Liver (tissue), 9 donors: ENCODE data around the gene EXOC6. TPM values are rescaled to one million over a fixed set of nuclear protein-coding genes. Genes with fewer than 3 reads are reported as not detected.

Experiments used
- DNase-seq: peaks from one replicate; pipeline ENCODE4 v3.0.0-alpha.2; 2017; ENCODE audit warnings: low spot score
- H3K27ac ChIP-seq, 2 donors: one replicate each; pipeline ENCODE4 v1.7.0; 2013; ENCODE audit warnings: inconsistent platforms in 2 of 2, low read length in 2 of 2, control low read depth in 1 of 2, low read depth in 1 of 2, mild to moderate bottlenecking in 1 of 2
- H3K27me3 ChIP-seq, 4 donors: one replicate each; pipeline versions ENCODE4 v1.6.1 to v1.7.0; 2013; ENCODE audit warnings: low read length in 3 of 4, inconsistent platforms in 1 of 4, mild to moderate bottlenecking in 1 of 4, moderate library complexity in 1 of 4; ENCODE audit not compliant: control insufficient read depth in 4 of 4, insufficient read depth in 4 of 4
- H3K36me3 ChIP-seq, 4 donors: one replicate each; pipeline versions ENCODE4 v1.6.1 to v1.7.0; 2013; ENCODE audit warnings: low read length in 3 of 4, mild to moderate bottlenecking in 3 of 4, low read depth in 1 of 4, moderate library complexity in 1 of 4; ENCODE audit not compliant: control insufficient read depth in 4 of 4, insufficient read depth in 3 of 4
- H3K4me1 ChIP-seq, 4 donors: one replicate each; pipeline versions ENCODE4 v1.6.1 to v1.7.0; 2013; ENCODE audit warnings: low read length in 3 of 4, mild to moderate bottlenecking in 3 of 4, moderate library complexity in 1 of 4; ENCODE audit not compliant: control insufficient read depth in 4 of 4, insufficient read depth in 4 of 4
- H3K4me3 ChIP-seq, 3 donors: one replicate each; pipeline versions ENCODE4 v1.6.1 to v1.7.0; 2013; ENCODE audit warnings: low read length in 3 of 3, control low read depth in 1 of 3, low read depth in 1 of 3, mild to moderate bottlenecking in 1 of 3
- H3K9ac ChIP-seq, 2 donors: one replicate each; pipeline ENCODE4 v1.7.0; 2013; ENCODE audit warnings: low read length in 2 of 2, mild to moderate bottlenecking in 2 of 2, moderate library complexity in 2 of 2, control low read depth in 1 of 2, low read depth in 1 of 2
- H3K9me3 ChIP-seq, 4 donors: one replicate each; pipeline versions ENCODE4 v1.6.1 to v1.7.0; 2013; ENCODE audit warnings: low read length in 3 of 4; ENCODE audit not compliant: control insufficient read depth in 4 of 4
- ATF3 ChIP-seq: IDR thresholded peaks from 2 replicates; pipeline ENCODE4 v1.6.1; 2016; ENCODE audit warnings: antibody characterized with exemption
- CTCF ChIP-seq: fragments of 150-350 bp; IDR thresholded peaks from 2 replicates; pipeline ENCODE4 v1.5.1; 2017; ENCODE audit warnings: improper control_type of control experiment, low read depth, low read length; ENCODE audit not compliant: missing input control
- EGR1 ChIP-seq, 2 donors: IDR thresholded peaks; 2 replicates each; pipeline ENCODE4 v1.6.1; 2016 to 2018; ENCODE audit warnings: antibody characterized with exemption in 2 of 2, low read depth in 2 of 2
- FOXA1 ChIP-seq: IDR thresholded peaks from 2 replicates; pipeline ENCODE4 v1.6.1; 2016; ENCODE audit warnings: antibody characterized with exemption
- FOXA2 ChIP-seq: IDR thresholded peaks from 2 replicates; pipeline ENCODE4 v1.6.1; 2016; ENCODE audit warnings: antibody characterized with exemption
- GABPA ChIP-seq, 2 donors: IDR thresholded peaks in 1 of 2; conservative IDR thresholded peaks in 1 of 2; 2 replicates each; pipeline ENCODE4 v1.6.1; 2016; ENCODE audit warnings: antibody characterized with exemption in 2 of 2, mild to moderate bottlenecking in 1 of 2, moderate library complexity in 1 of 2
- HNF4A ChIP-seq, 2 donors: conservative IDR thresholded peaks; 2 replicates each; pipeline ENCODE4 v1.6.1; 2016; ENCODE audit warnings: antibody characterized with exemption in 2 of 2, mild to moderate bottlenecking in 2 of 2
- HNF4G ChIP-seq: IDR thresholded peaks from 2 replicates; pipeline ENCODE4 v1.6.1; 2016; ENCODE audit warnings: antibody characterized with exemption
- JUND ChIP-seq, 2 donors: IDR thresholded peaks; 2 replicates each; pipeline ENCODE4 v1.6.1; 2016; ENCODE audit warnings: antibody characterized with exemption in 2 of 2
- MAX ChIP-seq: IDR thresholded peaks from 2 replicates; pipeline ENCODE4 v1.6.1; 2016; ENCODE audit warnings: antibody characterized with exemption
- NR2F2 ChIP-seq: IDR thresholded peaks from 2 replicates; pipeline ENCODE4 v1.6.1; 2016; ENCODE audit warnings: antibody characterized with exemption
- RAD21 ChIP-seq, 2 donors: IDR thresholded peaks; 2 replicates each; pipeline ENCODE4 v1.6.1; 2016; ENCODE audit warnings: antibody characterized with exemption in 2 of 2, mild to moderate bottlenecking in 2 of 2
- RXRA ChIP-seq, 2 donors: IDR thresholded peaks; 2 replicates each; pipeline ENCODE4 v1.6.1; 2017 to 2018; ENCODE audit warnings: antibody characterized with exemption in 2 of 2, mild to moderate bottlenecking in 1 of 2
- SP1 ChIP-seq: IDR thresholded peaks from 2 replicates; pipeline ENCODE4 v1.6.1; 2018; ENCODE audit warnings: antibody characterized with exemption, mild to moderate bottlenecking
- TAF1 ChIP-seq: conservative IDR thresholded peaks from 2 replicates; pipeline ENCODE4 v1.6.1; 2016; ENCODE audit warnings: antibody characterized with exemption, mild to moderate bottlenecking
- YY1 ChIP-seq: IDR thresholded peaks from 2 replicates; pipeline ENCODE4 v1.6.1; 2016; ENCODE audit warnings: antibody characterized with exemption, mild to moderate bottlenecking
- ZBTB33 ChIP-seq: IDR thresholded peaks from 2 replicates; pipeline ENCODE4 v1.6.1; 2016; ENCODE audit warnings: antibody characterized with exemption
- WGBS: extraction: QIAGEN DNeasy Blood & Tissue Kit; methylation state at CpG from one replicate; pipeline ENCODE4 v1.1.7; 2013; 5-methylcytosine and 5-hydroxymethylcytosine counted together
- polyA plus RNA-seq, 2 donors: library from polyadenylated mRNA; stranded (reverse) in 1 of 2; unstranded in 1 of 2; fragments of 200-250 nt in 1 of 2; fragments of >200 nt in 1 of 2; fragmentation: Nextera tagmentation in 1 of 2; extraction: Ambion mirVana in 1 of 2; gene quantifications; one replicate each; pipeline versions ENCODE4 v1.2.1 to v1.2.3, GENCODE V29; 2013 to 2015
- total RNA-seq, 2 donors: library from RNA; depleted of rRNA; stranded (reverse); fragments of >200 nt; gene quantifications; one replicate each; pipeline ENCODE4 v1.2.3, GENCODE V29; 2014
- donor health status: healthy.
- donor health status: healthy.
- donor health status: healthy.
- donor health status: healthy.
- donor health status: healthy.

The EXOC6 gene
- total and polyA plus RNA-seq, 4 donors, result 6.5 to 35.4 (median 8.4) TPM

- no peaks in the 10 kb centered on the region for H3K4me1 ChIP-seq
- DNase-seq, result no peak
- over 99% methylated on average over 5 of the region's 5 CpGs for WGBS
- H3K4me3 ChIP-seq, result no peak overlapping the region
- H3K9ac ChIP-seq, result no peak overlapping the region
- H3K27me3 ChIP-seq, result no peaks in the 10 kb centered on the region
- peaks cover 2 to 3% (median 3%) of the 10 kb centered on the region in 4 donors for H3K36me3 ChIP-seq
- H3K9me3 ChIP-seq, result no peaks in the 10 kb centered on the region
- no peak for TF ChIP-seq NR2F2
- TF ChIP-seq RXRA (IDR thresholded peaks at IDR 0.05), result no peak
- TF ChIP-seq RAD21 (IDR thresholded peaks at IDR 0.05), result no peak
- no peak for TF ChIP-seq TAF1
- no peak for TF ChIP-seq JUND (IDR thresholded peaks at IDR 0.05)
- TF ChIP-seq YY1, result no peak
- TF ChIP-seq GABPA (IDR thresholded peaks at IDR 0.05 in 1 of 2, conservative IDR thresholded peaks at IDR 0.05 in 1 of 2), result no peak
- TF ChIP-seq ATF3, result no peak
- TF ChIP-seq MAX, result no peak
- no peak for TF ChIP-seq ZBTB33
- TF ChIP-seq FOXA1, result no peak
- no peak for TF ChIP-seq FOXA2
- no peak for TF ChIP-seq HNF4G
- TF ChIP-seq CTCF, result no peak
- H3K27ac ChIP-seq, result no peak overlapping the region
These were observed 81.6 kb downstream of the EXOC6 start for GRCh38 chr10:92929896-92930295.

GRCh38 chr10:92931597-92931996, 83.3 kb downstream of the EXOC6 start:
- 46% methylated on average over 1 of the region's 1 CpG for WGBS
- TF ChIP-seq GABPA (IDR thresholded peaks at IDR 0.05 in 1 of 2, conservative IDR thresholded peaks at IDR 0.05 in 1 of 2) (no peak), CTCF (no peak), RAD21 (IDR thresholded peaks at IDR 0.05) (no peak), RXRA (IDR thresholded peaks at IDR 0.05) (no peak), MAX (no peak), ATF3 (no peak), FOXA1 (no peak), SP1 (no peak), HNF4A (conservative IDR thresholded peaks at IDR 0.05) (no peak), EGR1 (IDR thresholded peaks at IDR 0.05; ENCODE audit: low read depth in 2 of 2) (no peak)
- H3K9me3 ChIP-seq, result no peaks in the 10 kb centered on the region
- no peak overlapping the region for H3K27ac ChIP-seq
- H3K9ac ChIP-seq, result no peak overlapping the region
- peaks cover 2 to 3% (median 3%) of the 10 kb centered on the region in 4 donors for H3K36me3 ChIP-seq
- no peak overlapping the region for H3K4me3 ChIP-seq
- no peaks in the 10 kb centered on the region for H3K27me3 ChIP-seq
- no peaks in the 10 kb centered on the region for H3K4me1 ChIP-seq
- DNase-seq, result no peak
